NCI-H2196 treated with DMSO at 0.1 percent for 48 hours (cell line): Measurements from ENCODE around the gene NUDT9.
"Not testable (repeated sequence)": the region's sequence is repeated elsewhere in the genome, so short reads cannot be mapped to it uniquely, and the experiment has no call there.

ENCODE experiments used
- DNase-seq: peaks from one replicate; lab custom pipeline; 2025; ENCODE audit not compliant: unreplicated experiment; lab: John Stamatoyannopoulos, UW

Gene NUDT9

DNA sequence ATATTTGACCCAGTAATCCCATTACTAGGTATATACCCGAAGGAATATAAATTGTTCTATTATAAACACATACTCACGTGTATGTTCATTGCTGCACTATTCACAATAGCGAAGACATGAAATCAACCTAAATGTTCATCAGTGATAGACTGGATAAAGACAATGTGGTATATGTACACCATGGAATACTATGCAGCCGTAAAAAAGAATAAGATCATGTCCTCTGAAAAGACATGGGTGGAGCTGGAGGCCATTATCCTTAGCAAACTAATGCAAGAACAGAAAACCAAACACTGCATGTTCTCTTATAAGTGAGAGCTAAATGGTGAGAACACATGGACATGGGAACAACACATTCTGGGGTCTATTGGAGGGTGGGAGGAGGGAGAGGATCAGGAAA, 36.5 kb downstream of the NUDT9 start:
- no peak for DNase-seq

GRCh38 chr4:87461281-87461700, 38.9 kb downstream of the NUDT9 start:
- DNase-seq: no peak

GRCh38 chr4:87462102-87462501, 39.7 kb downstream of the NUDT9 start:
- no peak for DNase-seq

- no peak for DNase-seq
These were observed 43.5 kb downstream of the NUDT9 start for GRCh38 chr4:87465739-87466366.

- no peak for DNase-seq
These were observed 47.0 kb downstream of the NUDT9 start for GRCh38 chr4:87469390-87469789.

GRCh38 chr4:87476934-87477333, 54.6 kb downstream of the NUDT9 start:
- DNase-seq: no peak

DNA sequence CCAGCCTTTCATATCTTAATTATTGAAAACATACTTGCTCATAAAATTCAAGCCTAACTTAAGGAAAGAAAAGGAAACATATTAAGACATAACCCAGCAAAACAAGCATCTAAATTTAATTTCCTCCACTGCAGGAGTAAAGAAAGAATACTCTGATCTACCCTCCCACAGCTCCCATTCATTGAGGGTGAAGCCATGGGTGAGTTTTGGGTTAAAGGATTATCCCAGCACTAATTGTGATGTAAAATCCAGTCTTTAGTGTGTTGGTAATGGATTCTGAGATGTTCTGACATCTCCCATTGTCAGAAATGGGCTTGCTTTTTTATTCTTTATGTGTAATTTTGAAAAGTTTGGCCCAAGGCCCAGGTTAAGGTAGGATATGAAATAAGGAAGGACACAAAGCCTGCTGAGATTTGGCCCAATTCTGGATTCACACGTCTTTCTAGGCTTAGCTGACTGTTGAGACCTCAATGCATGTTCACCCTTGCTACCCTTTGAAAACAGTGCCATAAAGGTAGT, 56.4 kb downstream of the NUDT9 start:
- no peak for DNase-seq

DNA sequence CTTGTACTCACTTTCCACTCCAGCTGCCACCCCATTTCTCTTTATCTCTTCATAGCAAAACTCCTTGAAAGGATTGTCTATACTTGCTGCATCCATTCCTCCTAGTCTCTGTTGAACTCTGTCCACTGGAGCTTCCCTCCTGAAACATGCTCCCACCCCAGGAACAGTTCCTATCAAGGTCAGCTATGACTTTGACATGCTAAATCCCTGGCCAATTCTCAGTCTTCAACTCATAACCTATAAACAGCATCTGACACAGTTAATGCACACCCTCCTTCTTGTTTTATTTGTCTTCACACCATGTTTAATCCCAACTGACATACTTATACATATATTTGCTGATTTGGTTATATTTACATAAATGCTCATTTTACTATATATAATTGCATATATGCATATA, 59.0 kb downstream of the NUDT9 start:
- no peak for DNase-seq

DNA sequence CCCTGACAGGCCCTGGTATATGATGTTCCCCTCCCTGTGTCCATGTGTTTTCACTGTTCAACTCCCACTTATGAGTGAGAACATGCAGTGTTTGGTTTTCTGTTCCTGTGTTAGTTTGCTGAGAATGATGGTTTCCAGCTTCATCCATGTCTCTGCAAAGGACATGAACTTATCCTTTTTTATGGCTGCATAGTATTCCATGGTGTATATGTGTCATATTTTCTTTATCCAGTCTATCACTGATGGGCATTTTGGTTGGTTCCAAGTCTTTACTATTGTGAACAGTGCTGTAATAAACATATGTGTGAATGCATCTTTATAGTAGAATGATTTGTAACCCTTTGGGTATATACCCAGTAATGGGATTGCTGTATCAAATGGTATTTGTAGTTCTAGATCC, 60.9 kb downstream of the NUDT9 start:
- not testable (repeated sequence) for DNase-seq

GRCh38 chr4:87488666-87489065, 66.3 kb downstream of the NUDT9 start:
- DNase-seq: not testable (repeated sequence)

DNA sequence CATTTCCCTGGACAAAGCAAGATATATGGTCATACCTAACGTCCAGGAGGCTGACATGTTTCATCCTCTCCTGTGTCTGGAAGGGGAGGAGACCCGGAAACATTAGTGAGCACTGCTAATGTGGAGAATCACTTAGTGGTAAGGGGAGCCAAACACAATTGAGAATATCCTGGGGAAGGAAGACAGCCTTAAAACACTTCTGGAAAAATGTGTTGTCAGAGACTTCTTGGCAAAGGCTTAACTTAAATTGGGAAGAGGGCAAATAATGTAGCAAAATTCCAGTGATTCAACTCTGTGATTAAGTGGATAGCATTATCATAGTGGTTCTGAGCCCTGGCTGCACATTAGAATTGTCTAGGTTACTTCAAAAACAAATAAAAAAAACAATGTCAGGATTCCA, 67.3 kb downstream of the NUDT9 start:
- DNase-seq: no peak

DNA sequence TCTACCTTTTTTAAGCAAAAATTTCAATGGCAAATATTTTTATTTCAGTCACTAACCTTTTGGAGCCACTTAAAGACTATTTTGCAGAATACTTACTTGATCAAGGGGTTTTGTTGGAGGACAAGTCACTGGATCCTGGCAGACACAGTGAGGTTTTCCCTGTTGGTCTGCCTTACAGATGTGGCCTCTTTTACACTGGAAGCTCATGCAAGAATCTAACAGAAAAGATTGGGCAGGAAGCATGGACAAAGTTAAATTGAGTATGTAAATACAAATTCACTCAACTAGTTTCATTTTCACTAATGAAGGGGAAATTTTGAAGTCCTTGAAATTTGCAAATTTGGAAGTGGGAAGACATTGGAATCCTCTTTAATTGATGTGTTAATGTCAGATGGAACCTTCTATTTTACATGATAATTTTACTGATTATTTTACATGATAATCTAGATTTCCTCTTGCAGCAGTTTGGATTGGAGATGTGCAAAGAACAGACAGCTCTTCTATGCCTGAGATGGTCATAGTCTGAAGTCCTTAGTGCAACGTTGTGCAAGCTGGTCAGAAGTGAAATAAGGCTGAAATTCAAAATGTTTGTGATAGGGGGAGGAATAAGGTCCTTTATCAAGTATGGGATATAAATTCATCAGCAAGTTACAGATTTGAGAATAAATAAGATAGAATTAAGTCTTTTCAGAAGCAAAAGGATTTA, 68.4 kb downstream of the NUDT9 start:
- no peak for DNase-seq

DNA sequence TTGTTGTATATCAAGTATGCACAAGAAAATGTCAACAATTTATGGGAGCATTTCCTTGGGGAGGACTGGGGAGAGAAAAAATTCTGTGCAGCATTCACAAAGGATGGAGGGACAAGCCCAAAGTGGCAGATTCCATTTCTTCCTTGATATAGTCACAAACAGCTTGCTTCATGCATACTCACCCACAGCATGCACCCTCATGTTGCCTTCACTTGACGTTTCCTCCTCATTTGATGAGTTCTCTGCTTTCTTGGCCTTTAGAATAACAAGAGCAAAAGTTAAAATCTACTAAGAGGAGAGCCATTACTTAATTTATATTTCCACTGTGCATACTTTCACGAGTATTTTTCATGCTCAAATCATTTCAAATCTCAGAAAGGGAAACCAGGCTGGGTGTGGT, 69.1 kb downstream of the NUDT9 start:
- DNase-seq: no peak

- not testable (repeated sequence) for DNase-seq
These were observed 69.5 kb downstream of the NUDT9 start for GRCh38 chr4:87491851-87492250.

DNA sequence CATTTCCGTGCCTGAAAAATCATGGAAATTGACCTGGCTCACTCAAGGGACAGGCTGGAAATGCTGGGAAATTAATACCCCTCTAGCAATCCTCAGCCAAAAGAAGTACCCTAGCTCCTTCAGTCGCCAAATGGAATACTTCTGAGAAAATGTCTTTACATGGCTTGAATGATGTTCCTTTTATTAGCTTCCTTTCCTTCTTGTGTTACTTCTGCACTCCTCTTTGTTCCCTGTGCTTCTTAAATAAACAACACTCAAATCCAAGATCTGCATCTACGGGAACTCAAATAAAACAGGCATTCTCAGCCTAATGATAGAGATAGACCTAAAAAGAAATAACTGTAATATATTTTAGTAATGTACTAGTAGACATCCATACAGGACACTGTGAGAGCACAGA, 70.7 kb downstream of the NUDT9 start:
- DNase-seq: no peak

GRCh38 chr4:87497159-87497558, 74.8 kb downstream of the NUDT9 start:
- DNase-seq: no peak

DNA sequence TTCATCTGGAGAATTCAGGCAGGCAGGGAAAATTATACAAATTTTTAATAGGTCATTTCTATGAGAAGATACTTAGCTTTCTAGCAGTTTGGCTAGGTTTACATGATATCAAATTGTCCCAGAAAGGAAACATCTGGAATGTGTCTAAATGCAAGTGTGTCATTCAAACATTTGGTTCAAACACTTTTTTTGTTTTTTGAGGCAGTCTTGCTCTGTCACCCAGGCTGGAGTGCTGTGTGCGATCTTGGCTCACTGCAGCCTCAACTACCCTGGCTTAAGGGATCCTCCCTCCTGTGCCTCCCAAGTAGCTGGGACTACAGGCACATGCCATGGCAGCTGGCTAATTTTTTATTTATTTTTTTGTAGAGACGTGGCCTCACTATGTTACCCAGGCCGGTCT, 75.2 kb downstream of the NUDT9 start:
- no peak for DNase-seq

GRCh38 chr4:87498446-87498900, 76.1 kb downstream of the NUDT9 start:
- no peak for DNase-seq

GRCh38 chr4:87499403-87500091, 77.2 kb downstream of the NUDT9 start:
- no peak for DNase-seq

DNA sequence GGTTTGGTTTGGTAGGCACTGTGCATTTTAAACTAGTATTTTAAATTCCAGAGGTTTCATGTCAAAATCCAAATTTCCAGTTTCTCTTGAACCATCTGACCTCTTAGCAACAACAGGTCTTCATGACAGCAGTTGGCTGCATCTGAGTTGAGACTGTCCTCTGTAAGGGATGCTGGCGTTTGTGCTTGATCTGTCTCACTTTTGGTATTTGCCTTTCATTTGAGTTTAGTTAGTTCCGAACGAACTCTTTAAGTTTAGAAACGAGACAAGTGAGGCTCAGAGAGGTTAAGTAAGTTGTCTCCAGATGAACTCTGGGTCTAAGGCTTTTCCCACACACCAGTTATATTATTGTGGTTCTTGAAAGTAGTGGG, 77.7 kb downstream of the NUDT9 start:
- DNase-seq: no peak

DNA sequence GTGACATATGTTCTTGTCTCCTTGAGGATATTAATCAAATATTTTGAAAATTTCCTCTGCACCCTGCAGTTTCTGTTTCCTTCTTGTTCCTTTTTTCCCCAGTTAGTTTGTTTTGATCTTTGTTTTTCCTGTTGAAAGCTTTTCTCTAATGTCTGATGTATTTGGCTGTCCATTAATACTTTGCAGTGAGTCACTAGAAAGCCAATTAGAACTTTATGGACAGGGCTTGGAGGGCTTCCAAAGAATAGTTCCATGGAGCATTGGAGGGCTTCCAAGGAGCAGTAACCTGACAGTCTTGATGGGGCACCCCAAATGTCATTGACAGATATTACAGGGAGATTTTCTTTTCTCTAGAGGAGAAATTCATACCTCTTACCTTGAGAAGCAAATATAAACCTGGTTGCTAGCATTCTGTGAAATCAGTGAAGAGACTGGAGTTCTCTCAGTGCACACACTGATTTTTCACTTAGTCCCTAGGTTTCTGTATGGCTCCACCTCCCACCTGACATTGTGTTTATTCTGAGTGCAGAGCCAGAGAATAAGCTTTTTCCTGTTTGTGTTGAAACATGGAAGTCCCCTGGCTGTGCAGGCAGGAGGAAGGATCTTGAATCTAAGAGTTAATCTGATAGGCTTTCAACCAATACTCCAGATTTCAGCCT, 80.3 kb downstream of the NUDT9 start:
- DNase-seq: no peak

- DNase-seq: no peak
These were observed 83.5 kb downstream of the NUDT9 start for GRCh38 chr4:87505862-87506261.
